DOHH2 (cell line): ENCODE measurements around the gene PDE11A.

Experiments
- EZH2phosphoT487 ChIP-seq: fragments of 200-600 bp; sonication (generic); IDR thresholded peaks from 2 replicates; pipeline ENCODE4 v1.6.1; 2017; ENCODE audit warnings: borderline replicate concordance, mild to moderate bottlenecking, antibody characterized with exemption, low read length, moderate library complexity, mixed read lengths
- TF ChIP-seq, protein P1 (sequence below): fragments of 200-600 bp; sonication (generic); IDR thresholded peaks from one replicate; pipeline ENCODE4 v1.5.1; 2014; ENCODE audit warnings: antibody characterized with exemption, mild to moderate bottlenecking, low read depth, low read length; ENCODE audit not compliant: poor library complexity, severe bottlenecking

GRCh38 chr2:177857538-177857937, 215.0 kb downstream of the PDE11A start:
- TF ChIP-seq, protein P1, sequence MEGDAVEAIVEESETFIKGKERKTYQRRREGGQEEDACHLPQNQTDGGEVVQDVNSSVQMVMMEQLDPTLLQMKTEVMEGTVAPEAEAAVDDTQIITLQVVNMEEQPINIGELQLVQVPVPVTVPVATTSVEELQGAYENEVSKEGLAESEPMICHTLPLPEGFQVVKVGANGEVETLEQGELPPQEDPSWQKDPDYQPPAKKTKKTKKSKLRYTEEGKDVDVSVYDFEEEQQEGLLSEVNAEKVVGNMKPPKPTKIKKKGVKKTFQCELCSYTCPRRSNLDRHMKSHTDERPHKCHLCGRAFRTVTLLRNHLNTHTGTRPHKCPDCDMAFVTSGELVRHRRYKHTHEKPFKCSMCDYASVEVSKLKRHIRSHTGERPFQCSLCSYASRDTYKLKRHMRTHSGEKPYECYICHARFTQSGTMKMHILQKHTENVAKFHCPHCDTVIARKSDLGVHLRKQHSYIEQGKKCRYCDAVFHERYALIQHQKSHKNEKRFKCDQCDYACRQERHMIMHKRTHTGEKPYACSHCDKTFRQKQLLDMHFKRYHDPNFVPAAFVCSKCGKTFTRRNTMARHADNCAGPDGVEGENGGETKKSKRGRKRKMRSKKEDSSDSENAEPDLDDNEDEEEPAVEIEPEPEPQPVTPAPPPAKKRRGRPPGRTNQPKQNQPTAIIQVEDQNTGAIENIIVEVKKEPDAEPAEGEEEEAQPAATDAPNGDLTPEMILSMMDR, result no peak
- no peak for TF ChIP-seq EZH2phosphoT487
